NB4 (cell line): ENCODE data around the gene COQ7.

Source experiments
- DNase-seq: peaks from one replicate; pipeline ENCODE4 v3.0.0; 2010; ENCODE audit warnings: low read depth
- H3K4me3 ChIP-seq: one replicate; pipeline ENCODE4 v1.5.1; 2011; ENCODE audit warnings: mild to moderate bottlenecking, low read depth, low read length, moderate library complexity
- MYC ChIP-seq: IDR thresholded peaks from 2 replicates; pipeline ENCODE4 v1.6.1; 2011; ENCODE audit warnings: low read depth, low read length
- POLR2A ChIP-seq: IDR thresholded peaks from 2 replicates; pipeline ENCODE4 v1.6.1; 2011; ENCODE audit warnings: mild to moderate bottlenecking; ENCODE audit not compliant: insufficient read length; ENCODE audit errors: extremely low read depth
- TF ChIP-seq, protein P1 (sequence below): IDR thresholded peaks from one replicate; pipeline ENCODE4 v1.5.1; 2012; ENCODE audit warnings: low read depth, low read length
- TF ChIP-seq, protein P2 (sequence below): IDR thresholded peaks from 2 replicates; pipeline ENCODE4 v1.6.1; 2011; ENCODE audit warnings: low read depth, low read length

COQ7 gene

DNA sequence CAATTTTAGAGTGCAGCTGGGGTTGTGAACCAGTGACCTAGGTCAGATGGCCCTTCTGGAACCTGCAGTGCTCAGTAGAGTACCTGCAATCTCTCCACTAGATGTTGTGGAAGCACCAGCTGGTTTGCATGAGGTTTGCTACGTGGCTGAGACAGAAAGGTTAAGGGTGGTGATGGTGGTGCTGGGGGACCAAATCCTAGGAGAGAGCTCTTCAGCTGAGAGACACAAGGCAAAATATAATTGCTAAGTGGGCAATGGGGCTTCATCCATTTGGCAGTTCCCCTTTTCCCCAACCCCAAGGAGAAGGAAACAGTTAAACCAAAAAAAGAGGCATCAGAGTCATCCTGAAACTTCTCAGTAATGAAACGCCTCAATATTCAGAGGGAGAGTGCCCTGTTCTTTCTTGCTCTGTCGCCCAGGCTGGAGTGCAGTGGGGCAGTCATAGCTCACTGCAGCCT is 60.3 kb downstream of the COQ7 start:
- no peak overlapping the region for H3K4me3 ChIP-seq
- no peak for DNase-seq
- TF ChIP-seq, protein P1, sequence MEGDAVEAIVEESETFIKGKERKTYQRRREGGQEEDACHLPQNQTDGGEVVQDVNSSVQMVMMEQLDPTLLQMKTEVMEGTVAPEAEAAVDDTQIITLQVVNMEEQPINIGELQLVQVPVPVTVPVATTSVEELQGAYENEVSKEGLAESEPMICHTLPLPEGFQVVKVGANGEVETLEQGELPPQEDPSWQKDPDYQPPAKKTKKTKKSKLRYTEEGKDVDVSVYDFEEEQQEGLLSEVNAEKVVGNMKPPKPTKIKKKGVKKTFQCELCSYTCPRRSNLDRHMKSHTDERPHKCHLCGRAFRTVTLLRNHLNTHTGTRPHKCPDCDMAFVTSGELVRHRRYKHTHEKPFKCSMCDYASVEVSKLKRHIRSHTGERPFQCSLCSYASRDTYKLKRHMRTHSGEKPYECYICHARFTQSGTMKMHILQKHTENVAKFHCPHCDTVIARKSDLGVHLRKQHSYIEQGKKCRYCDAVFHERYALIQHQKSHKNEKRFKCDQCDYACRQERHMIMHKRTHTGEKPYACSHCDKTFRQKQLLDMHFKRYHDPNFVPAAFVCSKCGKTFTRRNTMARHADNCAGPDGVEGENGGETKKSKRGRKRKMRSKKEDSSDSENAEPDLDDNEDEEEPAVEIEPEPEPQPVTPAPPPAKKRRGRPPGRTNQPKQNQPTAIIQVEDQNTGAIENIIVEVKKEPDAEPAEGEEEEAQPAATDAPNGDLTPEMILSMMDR: no peak
- TF ChIP-seq, protein P2, sequence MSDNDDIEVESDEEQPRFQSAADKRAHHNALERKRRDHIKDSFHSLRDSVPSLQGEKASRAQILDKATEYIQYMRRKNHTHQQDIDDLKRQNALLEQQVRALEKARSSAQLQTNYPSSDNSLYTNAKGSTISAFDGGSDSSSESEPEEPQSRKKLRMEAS: no peak
- TF ChIP-seq POLR2A (no peak), MYC (no peak)

DNA sequence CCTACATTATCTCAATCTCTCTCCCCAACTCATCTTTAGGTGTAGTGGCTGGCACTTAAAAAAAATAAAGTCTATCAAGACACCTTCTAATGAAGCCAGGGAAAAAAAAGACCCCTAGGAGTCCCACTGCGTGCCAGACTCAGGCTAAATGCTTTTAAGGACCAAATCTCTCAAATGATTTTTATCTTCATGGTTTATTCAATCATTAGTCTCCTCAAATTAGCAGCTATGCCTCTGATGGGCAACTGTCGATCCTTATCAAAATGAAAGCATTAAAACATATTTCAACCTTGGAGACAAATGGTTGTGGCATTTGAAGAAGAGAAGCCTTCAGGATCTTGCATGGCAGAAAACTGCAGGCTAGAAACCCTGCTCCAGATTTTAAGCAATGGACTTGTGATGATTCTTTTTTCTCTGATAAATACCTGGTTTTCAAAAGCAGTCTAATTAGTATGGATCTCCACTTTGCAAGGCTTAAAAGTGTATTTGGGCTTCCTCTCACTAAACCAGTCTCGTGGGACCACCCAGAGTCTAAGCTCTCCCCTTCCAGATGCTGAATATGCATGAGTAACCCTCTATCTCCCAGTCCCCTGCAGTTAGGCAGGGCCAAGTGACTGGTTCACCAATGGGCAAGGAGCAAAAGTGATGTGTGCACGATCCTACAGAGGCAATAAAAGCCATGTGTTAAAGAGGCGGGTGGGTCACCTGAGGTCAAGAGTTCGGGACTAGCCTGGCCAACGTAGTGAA is 61.2 kb downstream of the COQ7 start:
- H3K4me3 ChIP-seq: no peak overlapping the region
- TF ChIP-seq MYC (no peak), POLR2A (no peak)
- TF ChIP-seq, protein P2: no peak
- TF ChIP-seq, protein P1: no peak
- no peak for DNase-seq
